ENCODE data around the gene SAMD8. TPM values are rescaled to one million over a fixed set of nuclear protein-coding genes. Genes with fewer than 3 reads are reported as not detected.

SAMD8 gene
- total RNA-seq, 1 donor from 2014 or later, result 42.7 TPM

GRCh38 chr10:75230600-75231038 lies 119.2 kb downstream of the SAMD8 start:
- Histone ChIP-seq H3K36me3 (peaks cover 0 to 31% of the 10 kb centered on the region in 2 donors), H3K4me3 (no peak overlapping the region), H3K27ac (no peak overlapping the region), H3K27me3 (no peaks in the 10 kb centered on the region), H3K4me1 (peaks cover 59% of the 10 kb centered on the region), H3K9me3 (no peaks in the 10 kb centered on the region)
- no peak for DNase-seq (ENCODE audit: extremely low spot score in 2 of 2)
- intact Hi-C loops (cut with DNase I), result loop anchor here (5.0 to 10.0 kb wide), 2 partner anchors 118 to 966 kb away; partner anchors contain the start of gene SAMD8
- TF ChIP-seq POLR2AphosphoS5 (IDR thresholded peaks at IDR 0.05; ENCODE audit: insufficient read depth in 1 of 2, low read depth in 1 of 2) (peak in 1 of 2 donors; percentile 68), CTCF (IDR thresholded peaks at IDR 0.05) (peak; percentile 91 to 98 (median 93)), POLR2A (IDR thresholded peaks at IDR 0.05) (no peak)

Other genes starting within 250 kb of the SAMD8 start
- 127 TPM for gene VDAC2, start 99.1 kb downstream of the SAMD8 start, total RNA-seq
- 80.0 TPM for gene COMTD1, start 124.3 kb downstream of the SAMD8 start, total RNA-seq

Measured in vagina (tissue), 2 donors.